ENCODE results near the gene PERP.

The PERP gene

GRCh38 chr6:138110229-138110628 is 3.0 kb upstream of the PERP start:
- no peak for TF ChIP-seq NFIC (IDR thresholded peaks at IDR 0.05)
- TF ChIP-seq TEAD4 (IDR thresholded peaks at IDR 0.05) = no peak
- TF ChIP-seq USF1 (IDR thresholded peaks at IDR 0.05) = no peak
- TF ChIP-seq ZBTB7A (IDR thresholded peaks at IDR 0.05; ENCODE audit: low read depth) = no peak
- no peak for TF ChIP-seq REST (IDR thresholded peaks at IDR 0.05; ENCODE audit: low read depth)
- no peak for TF ChIP-seq TAF1 (IDR thresholded peaks at IDR 0.05; ENCODE audit: low read depth)
- TF ChIP-seq EP300 (IDR thresholded peaks at IDR 0.05; ENCODE audit: borderline replicate concordance) = no peak
- no peak for TF ChIP-seq CEBPB (IDR thresholded peaks at IDR 0.05)

- no peak for TF ChIP-seq MAX (IDR thresholded peaks at IDR 0.05)
- 0 out of 2 replicates have a peak, but pooled peaks have one; percentile 13 for TF ChIP-seq TEAD4 (IDR thresholded peaks at IDR 0.05)
- peak; percentile 95 for TF ChIP-seq RAD21 (IDR thresholded peaks at IDR 0.05; ENCODE audit: low read depth)
Measured at GRCh38 chr6:138109042-138109997, 2.1 kb upstream of the PERP start.

- TF ChIP-seq FOXM1 (IDR thresholded peaks at IDR 0.05; ENCODE audit: borderline replicate concordance, low read depth) (no peak), MAX (IDR thresholded peaks at IDR 0.05) (no peak), TCF12 (IDR thresholded peaks at IDR 0.05; ENCODE audit: low read depth) (no peak), TEAD4 (IDR thresholded peaks at IDR 0.05) (no peak), CREB1 (IDR thresholded peaks at IDR 0.05; ENCODE audit: low read depth) (no peak), TAF1 (IDR thresholded peaks at IDR 0.05; ENCODE audit: low read depth) (no peak), REST (IDR thresholded peaks at IDR 0.05; ENCODE audit: low read depth) (no peak), NFIC (IDR thresholded peaks at IDR 0.05) (no peak), ZBTB7A (IDR thresholded peaks at IDR 0.05; ENCODE audit: low read depth) (no peak; the same call in 1 of the 2 replicates), EGR1 (IDR thresholded peaks at IDR 0.05) (no peak), YY1 (IDR thresholded peaks at IDR 0.05; ENCODE audit: low read depth) (no peak), USF1 (IDR thresholded peaks at IDR 0.05) (no peak), RAD21 (IDR thresholded peaks at IDR 0.05; ENCODE audit: low read depth) (no peak), CEBPB (IDR thresholded peaks at IDR 0.05) (no peak), EP300 (IDR thresholded peaks at IDR 0.05; ENCODE audit: borderline replicate concordance) (no peak)
Measured at GRCh38 chr6:138107752-138108592, 753 bp upstream of the PERP start.

- TF ChIP-seq FOXM1 (IDR thresholded peaks at IDR 0.05; ENCODE audit: borderline replicate concordance, low read depth) (no peak), TAF1 (IDR thresholded peaks at IDR 0.05; ENCODE audit: low read depth) (no peak), RAD21 (IDR thresholded peaks at IDR 0.05; ENCODE audit: low read depth) (no peak), TCF12 (IDR thresholded peaks at IDR 0.05; ENCODE audit: low read depth) (no peak), CREB1 (IDR thresholded peaks at IDR 0.05; ENCODE audit: low read depth) (no peak), EGR1 (IDR thresholded peaks at IDR 0.05) (no peak)
Measured at GRCh38 chr6:138106665-138107077, 548 bp downstream of the PERP start.

- TF ChIP-seq TAF1 (IDR thresholded peaks at IDR 0.05; ENCODE audit: low read depth) (0 out of 2 replicates have a peak, but pooled peaks have one; percentile 30), NFIC (IDR thresholded peaks at IDR 0.05) (no peak)
Measured at GRCh38 chr6:138105880-138106664, 1.1 kb downstream of the PERP start.
